Parathyroid adenoma (tissue), 2 donors: ENCODE data around the gene LIMS2.

ENCODE experiments used
- H2AFZ ChIP-seq: fragments of 300-600 bp; sonication (generic); one replicate; pipeline ENCODE4 v1.7.0; 2017; ENCODE audit warnings: antibody characterized with exemption, mild to moderate bottlenecking
- H3K27ac ChIP-seq: fragments of 300-600 bp; sonication (generic); one replicate; pipeline ENCODE4 v1.7.0; 2017
- H3K27me3 ChIP-seq: fragments of 300-600 bp; sonication (generic); one replicate; pipeline ENCODE4 v1.7.0; 2017; ENCODE audit warnings: low read length; ENCODE audit not compliant: control insufficient read depth, insufficient read depth
- H3K36me3 ChIP-seq: fragments of 300-600 bp; sonication (generic); one replicate; pipeline ENCODE4 v1.7.0; 2017; ENCODE audit warnings: low read length; ENCODE audit not compliant: control insufficient read depth, insufficient read depth
- H3K4me1 ChIP-seq: fragments of 300-600 bp; sonication (generic); one replicate; pipeline ENCODE4 v1.7.0; 2017; ENCODE audit warnings: control low read depth
- H3K4me2 ChIP-seq: fragments of 300-600 bp; sonication (generic); one replicate; pipeline ENCODE4 v1.7.0; 2017; ENCODE audit warnings: low read length
- H3K4me3 ChIP-seq: fragments of 300-600 bp; sonication (generic); one replicate; pipeline ENCODE4 v1.7.0; 2017; ENCODE audit warnings: low read depth, low read length
- H3K79me2 ChIP-seq: fragments of 300-600 bp; sonication (generic); one replicate; pipeline ENCODE4 v1.7.0; 2017; ENCODE audit warnings: control low read depth
- H3K9ac ChIP-seq: fragments of 300-600 bp; sonication (generic); one replicate; pipeline ENCODE4 v1.7.0; 2017; ENCODE audit warnings: mild to moderate bottlenecking
- H3K9me3 ChIP-seq: fragments of 300-600 bp; sonication (generic); one replicate; pipeline ENCODE4 v1.7.0; 2017; ENCODE audit warnings: low read length; ENCODE audit not compliant: control insufficient read depth
- CTCF ChIP-seq: fragments of 300-600 bp; sonication (generic); IDR thresholded peaks from one replicate; pipeline ENCODE4 v1.7.0; 2017; ENCODE audit warnings: antibody characterized with exemption, mild to moderate bottlenecking
- donor health status: primary hyperparathyroidism.

Gene LIMS2

GRCh38 chr2:127673291-127674069 is 1.9 kb downstream of the LIMS2 start:
- Histone ChIP-seq H3K4me2 (peak overlapping the region; percentile 12), H3K79me2 (no peaks in the 10 kb centered on the region), H3K36me3 (no peaks in the 10 kb centered on the region), H3K9me3 (no peaks in the 10 kb centered on the region), H3K4me1 (peaks cover 6% of the 10 kb centered on the region), H3K27ac (peak overlapping the region; percentile 32), H3K9ac (no peak overlapping the region), H2AFZ (no peak overlapping the region), H3K4me3 (no peak overlapping the region), H3K27me3 (no peaks in the 10 kb centered on the region)
- no peak for TF ChIP-seq CTCF

GRCh38 chr2:127672341-127673224 is 2.7 kb downstream of the LIMS2 start:
- H3K27me3 ChIP-seq, result no peaks in the 10 kb centered on the region
- no peaks in the 10 kb centered on the region for H3K79me2 ChIP-seq
- no peak for TF ChIP-seq CTCF
- H2AFZ ChIP-seq, result no peak overlapping the region
- H3K4me3 ChIP-seq, result no peak overlapping the region
- no peaks in the 10 kb centered on the region for H3K9me3 ChIP-seq
- H3K4me2 ChIP-seq, result no peak overlapping the region
- H3K9ac ChIP-seq, result no peak overlapping the region
- H3K4me1 ChIP-seq, result peaks cover 6% of the 10 kb centered on the region
- H3K27ac ChIP-seq, result peak overlapping the region; percentile 32
- H3K36me3 ChIP-seq, result no peaks in the 10 kb centered on the region

GRCh38 chr2:127671557-127672302 is 3.6 kb downstream of the LIMS2 start:
- Histone ChIP-seq H3K79me2 (no peaks in the 10 kb centered on the region), H3K4me1 (peaks cover 6% of the 10 kb centered on the region), H3K27me3 (no peaks in the 10 kb centered on the region), H3K9me3 (no peaks in the 10 kb centered on the region), H3K27ac (no peak overlapping the region), H3K4me3 (no peak overlapping the region), H3K9ac (no peak overlapping the region), H2AFZ (no peak overlapping the region), H3K36me3 (no peaks in the 10 kb centered on the region), H3K4me2 (no peak overlapping the region)
- no peak for TF ChIP-seq CTCF

- no peak overlapping the region for H3K4me2 ChIP-seq
- H3K9me3 ChIP-seq, result no peaks in the 10 kb centered on the region
- peaks cover 4% of the 10 kb centered on the region for H3K4me1 ChIP-seq
- no peak for TF ChIP-seq CTCF
- no peak overlapping the region for H2AFZ ChIP-seq
- no peak overlapping the region for H3K9ac ChIP-seq
- no peaks in the 10 kb centered on the region for H3K79me2 ChIP-seq
- H3K36me3 ChIP-seq, result no peaks in the 10 kb centered on the region
- no peaks in the 10 kb centered on the region for H3K27me3 ChIP-seq
- H3K27ac ChIP-seq, result no peak overlapping the region
- no peak overlapping the region for H3K4me3 ChIP-seq
Measured at GRCh38 chr2:127670957-127671290, 4.4 kb downstream of the LIMS2 start.
